GM19099 (cell line): ENCODE measurements around the gene RGS11.

Experiments used
- POLR2A ChIP-seq: IDR thresholded peaks from 3 replicates; pipeline ENCODE4 v1.6.1; 2011; ENCODE audit warnings: low read depth; ENCODE audit not compliant: insufficient read length; ENCODE audit errors: extremely low read depth

The RGS11 gene

DNA sequence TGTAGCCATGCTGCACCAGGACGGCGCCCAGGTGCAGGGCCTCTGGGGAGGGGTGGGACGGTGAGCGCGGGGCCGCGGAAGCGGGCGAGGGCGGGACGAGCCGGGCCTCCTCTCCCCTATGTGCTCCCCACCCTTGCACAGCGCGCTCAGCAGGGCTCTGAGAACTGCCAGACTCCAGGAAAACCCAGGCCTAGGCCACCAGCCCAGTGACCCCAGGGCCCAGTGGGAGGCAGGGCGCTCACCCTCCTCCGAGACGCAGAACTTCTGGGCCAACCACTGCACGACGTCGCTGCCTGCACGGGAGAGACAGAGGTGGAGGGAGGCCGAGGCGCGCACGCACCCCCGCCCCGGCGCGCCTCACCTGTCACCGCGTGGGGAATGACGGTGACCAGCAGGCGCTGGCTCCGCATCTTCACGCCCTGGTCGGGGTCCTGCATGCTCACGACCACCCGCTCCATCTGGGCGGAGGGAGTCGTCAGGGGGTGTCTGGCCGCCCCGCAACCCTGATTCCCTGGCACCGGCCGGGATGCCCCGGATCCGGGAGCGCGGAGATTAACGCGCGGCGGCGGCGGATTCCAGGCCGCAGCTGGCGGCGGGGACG, 603 bp downstream of the RGS11 start:
- no peak for TF ChIP-seq POLR2A

DNA sequence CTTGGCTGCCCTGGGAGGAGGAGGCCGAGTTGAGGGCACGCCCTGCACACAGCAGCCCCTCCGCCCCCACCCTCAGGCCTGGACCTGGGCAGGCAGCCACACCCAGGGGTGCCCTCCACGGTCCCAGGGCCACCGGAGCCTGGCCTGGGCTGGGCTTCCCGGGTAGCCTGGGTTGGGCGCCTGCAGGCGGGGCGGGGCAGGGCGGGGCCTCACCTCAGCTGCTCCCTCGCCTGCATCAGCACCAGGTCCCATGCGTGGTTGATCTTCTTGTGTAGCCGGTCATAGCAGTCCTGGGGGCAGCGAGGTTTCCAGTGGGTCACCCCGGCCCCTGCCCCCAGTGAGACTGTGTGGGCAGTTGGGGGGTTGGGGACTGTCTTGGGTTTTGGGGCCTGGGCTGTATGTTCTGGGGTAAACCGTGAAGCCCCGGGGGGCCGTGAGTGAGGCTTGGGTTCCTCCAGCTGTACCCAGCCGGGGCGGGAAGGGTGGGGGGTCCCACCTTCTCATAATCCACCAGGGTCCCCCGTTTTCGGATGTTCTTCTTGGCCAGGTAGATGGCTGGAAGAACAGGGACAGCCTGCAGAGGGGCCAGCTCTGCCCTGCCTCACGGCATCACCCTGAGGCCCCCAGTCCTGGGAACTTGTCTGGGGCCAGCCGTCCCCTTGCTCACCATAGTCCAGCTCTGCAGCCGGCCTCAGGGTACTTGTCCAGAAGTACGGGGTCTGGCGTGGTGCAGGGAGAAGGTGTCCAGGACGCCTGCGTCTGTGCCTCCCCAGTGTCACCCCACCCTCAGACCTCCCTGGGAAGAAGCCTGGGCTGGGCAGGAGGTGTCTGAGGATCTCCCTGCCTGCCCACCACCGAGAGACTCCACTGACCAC, 2.0 kb downstream of the RGS11 start:
- TF ChIP-seq POLR2A, result no peak

GRCh38 chr16:272633-273546, 2.9 kb downstream of the RGS11 start:
- TF ChIP-seq POLR2A, result no peak

- no peak for TF ChIP-seq POLR2A
These were observed 5.1 kb downstream of the RGS11 start for GRCh38 chr16:270381-271255.

DNA sequence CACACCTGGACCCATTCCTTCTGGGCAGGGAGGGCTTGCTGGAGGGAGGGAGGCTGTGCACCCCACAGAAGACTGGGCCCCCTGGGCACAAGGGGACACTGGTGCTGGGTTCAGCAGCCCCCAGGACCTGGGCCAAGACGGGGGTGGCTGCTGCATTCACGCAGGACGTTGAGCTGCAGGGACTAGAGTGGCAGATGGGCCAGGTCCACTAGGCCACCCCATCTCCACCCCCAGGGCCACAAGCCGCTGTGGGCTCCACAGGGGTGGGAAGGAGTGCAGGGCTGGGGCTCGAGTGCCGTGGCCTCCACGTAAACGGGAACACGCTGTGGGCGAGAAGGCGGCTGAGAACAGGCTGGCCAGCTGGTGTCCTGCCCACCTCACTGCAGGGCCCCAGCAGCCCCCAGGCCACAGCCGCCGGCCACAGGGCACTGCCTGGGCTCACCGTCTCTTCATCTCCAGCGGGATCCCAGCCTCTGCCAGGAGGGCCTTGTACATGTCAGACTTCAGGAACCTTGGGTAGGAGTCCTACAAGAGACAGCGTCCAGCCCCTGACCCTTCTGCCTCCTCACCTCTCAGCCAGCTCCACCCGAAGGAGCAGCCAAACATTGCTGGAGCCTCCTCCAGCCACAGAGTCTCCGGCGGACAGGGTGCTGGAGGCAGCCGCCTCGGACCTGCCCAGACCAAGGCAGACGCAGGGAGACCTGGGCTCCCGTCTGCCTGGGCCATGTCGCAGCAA, 6.5 kb downstream of the RGS11 start:
- no peak for TF ChIP-seq POLR2A

- no peak for TF ChIP-seq POLR2A
These were observed 7.3 kb downstream of the RGS11 start for GRCh38 chr16:268141-269053.

- TF ChIP-seq POLR2A, result no peak
These were observed 9.2 kb downstream of the RGS11 start for GRCh38 chr16:266258-267164.

- TF ChIP-seq POLR2A, result no peak
These were observed 10.0 kb downstream of the RGS11 start for GRCh38 chr16:265711-266110.

- TF ChIP-seq POLR2A, result no peak
These were observed 10.7 kb downstream of the RGS11 start for GRCh38 chr16:265002-265529.

GRCh38 chr16:264440-264951, 11.2 kb downstream of the RGS11 start:
- TF ChIP-seq POLR2A, result no peak

DNA sequence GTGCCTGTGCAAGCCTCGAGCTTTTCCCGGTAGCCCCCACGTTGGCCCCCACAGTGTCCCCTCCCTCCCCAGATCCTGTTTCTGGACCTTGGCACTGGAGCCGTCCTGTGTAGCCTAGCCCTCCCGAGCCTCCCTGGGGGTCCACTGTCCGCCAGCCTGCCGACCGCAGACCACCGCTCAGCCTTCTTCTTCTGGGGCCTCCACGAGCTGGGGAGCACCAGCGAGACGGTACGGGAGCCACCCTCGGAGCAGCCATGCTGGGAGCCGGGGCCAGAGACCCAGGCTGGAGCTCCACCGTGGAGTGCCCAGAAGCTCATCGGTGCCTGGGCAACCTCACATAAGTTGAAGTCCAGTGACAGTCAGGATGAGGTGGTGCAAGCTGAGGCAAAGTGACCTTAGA, 11.8 kb downstream of the RGS11 start:
- TF ChIP-seq POLR2A, result no peak
